ENCODE results near the gene CRABP1. TPM values are rescaled to one million over a fixed set of nuclear protein-coding genes. Genes with fewer than 3 reads are reported as not detected.

Gene CRABP1
- polyA plus RNA-seq, 2 of the 4 experiments (the other 2 are of a cell fraction): 0.57 to 1.1 TPM

- no peak overlapping the region for H3K27ac ChIP-seq
- DNase-seq (ENCODE audit: low read depth in 1 of 2, low spot score in 1 of 2): peak in 1 of 2 experiments; percentile 59
Measured at GRCh38 chr15:78315686-78316282, 24.4 kb upstream of the CRABP1 start.

GRCh38 chr15:78316283-78317083 is 23.7 kb upstream of the CRABP1 start:
- ATAC-seq: no peak
- WGBS (ENCODE audit: missing lambda C conversion rate): 79% methylated on average over 17 of the region's 17 CpGs
- no peak overlapping the region for H3K4me2 ChIP-seq
- H3K4me1 ChIP-seq: no peaks in the 10 kb centered on the region
- H3K9me3 ChIP-seq: no peaks in the 10 kb centered on the region
- no peak for TF ChIP-seq REST (IDR thresholded peaks at IDR 0.05)
- no peak for TF ChIP-seq CHD2 (IDR thresholded peaks at IDR 0.05; ENCODE audit: low read length, partially characterized antibody)
- TF ChIP-seq ZSCAN20 (CRISPR knock-in tag; IDR thresholded peaks at IDR 0.05): no peak
- no peak for TF ChIP-seq HDAC2 (IDR thresholded peaks at IDR 0.05)
- no peak for TF ChIP-seq HMGXB4 (CRISPR knock-in tag; IDR thresholded peaks at IDR 0.05; ENCODE audit: borderline replicate concordance)
- no peak for TF ChIP-seq JUNB (IDR thresholded peaks at IDR 0.05)
- TF ChIP-seq ZNF302 (CRISPR knock-in tag; IDR thresholded peaks at IDR 0.05): no peak
- no peak for TF ChIP-seq PHF8 (IDR thresholded peaks at IDR 0.05; ENCODE audit: borderline replicate concordance, low read depth)
- no peak for TF ChIP-seq RFX5 (IDR thresholded peaks at IDR 0.05)
- TF ChIP-seq PBX3 (IDR thresholded peaks at IDR 0.05): no peak
- CTCF ChIA-PET: interaction anchor here (0.8 to 19.9 kb wide), 7 partner anchors 9 to 121 kb away, joined by 3 to 571 read pairs (median 3); partner anchors contain the start of gene IREB2
- POLR2A ChIA-PET: interaction anchor here (1.4 kb wide), 1 partner anchor 121 kb away, joined by 5 read pairs; the partner anchor contains the start of gene IREB2
- DNase-seq (ENCODE audit: low read depth in 1 of 2, low spot score in 1 of 2): no peak
- H3K4me3 ChIP-seq: no peak overlapping the region
- FAIRE-seq: no peak
- no peak overlapping the region for H3K27ac ChIP-seq

More at GRCh38 chr15:78315686-78316282, 24.4 kb upstream of the CRABP1 start:
- H3K4me3 ChIP-seq: no peak overlapping the region
- POLR2A ChIA-PET: interaction anchor here (1.4 kb wide), 1 partner anchor 122 kb away, joined by 5 read pairs; the partner anchor contains the start of gene IREB2
- CTCF ChIA-PET: interaction anchor here (0.8 to 19.9 kb wide), 7 partner anchors 8 to 122 kb away, joined by 3 to 571 read pairs (median 3); partner anchors contain the start of gene IREB2
- no peak overlapping the region for H3K4me2 ChIP-seq
- H3K9me3 ChIP-seq: no peaks in the 10 kb centered on the region
- TF ChIP-seq SMC3 (IDR thresholded peaks at IDR 0.05) (peak; percentile 41; the same call in 2 of the 3 replicates), JUN (IDR thresholded peaks at IDR 0.05) (no peak), TFCP2L1 (CRISPR knock-in tag; IDR thresholded peaks at IDR 0.05) (no peak), MYC (IDR thresholded peaks at IDR 0.05; ENCODE audit: borderline replicate concordance, low read length) (no peak), RAD21 (conservative IDR thresholded peaks at IDR 0.05 in 1 of 2, IDR thresholded peaks at IDR 0.05 in 1 of 2) (peak in 1 of 2 experiments; percentile 57; a peak in 3 of 5 replicates)
- H3K4me1 ChIP-seq: no peaks in the 10 kb centered on the region
- 68% methylated on average over 7 of the region's 7 CpGs for WGBS (ENCODE audit: missing lambda C conversion rate)
- no peak for FAIRE-seq
- ATAC-seq: peak; percentile 70 to 84
